HG02642 (cell line): ENCODE results near the gene HOXB4.
"Not testable (repeated sequence)": the region's sequence is repeated elsewhere in the genome, so short reads cannot be mapped to it uniquely, and the experiment has no call there.

Experiments
- ATAC-seq: cut with Tn5 transposase; IDR thresholded peaks from one replicate; pipeline ENCODE4 v1.9.1; 2021; ENCODE audit warnings: mild to moderate bottlenecking; ENCODE audit not compliant: unreplicated experiment, poor library complexity

The HOXB4 gene

DNA sequence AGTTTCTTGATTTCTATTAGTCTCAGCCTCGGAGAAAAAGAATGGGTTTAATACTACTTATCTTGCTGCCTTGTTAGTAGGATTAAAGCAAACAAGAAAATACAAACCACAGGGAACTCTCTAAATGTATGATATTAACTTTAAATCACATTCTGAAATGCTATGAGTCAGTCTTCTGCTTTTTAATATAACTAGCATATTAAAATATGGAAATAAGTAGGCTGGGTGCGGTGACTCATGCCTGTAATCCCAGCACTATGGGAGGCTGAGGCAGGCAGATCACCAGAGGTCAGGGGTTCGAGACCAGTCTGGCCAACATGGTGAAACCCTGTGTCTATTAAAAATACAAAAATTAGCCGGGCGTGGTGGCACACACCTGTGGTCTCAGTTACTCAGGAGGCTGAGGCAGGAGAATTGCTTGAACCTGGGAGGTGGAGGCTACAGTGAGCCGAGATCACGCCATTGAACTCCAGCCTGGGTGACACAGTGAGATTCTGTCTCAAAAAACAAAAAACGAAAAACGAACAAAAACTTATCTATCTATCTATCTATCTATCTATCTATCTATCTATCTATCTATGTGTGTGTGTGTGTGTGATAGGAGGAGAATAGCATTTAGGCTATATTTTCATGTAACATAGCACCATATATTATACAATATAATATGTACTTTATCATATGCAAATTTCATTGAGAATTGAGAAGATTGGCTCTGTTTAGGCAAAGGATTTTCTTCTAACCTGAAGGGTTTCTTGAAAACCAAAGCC is 42.2 kb downstream of the HOXB4 start:
- ATAC-seq = not testable (repeated sequence)

DNA sequence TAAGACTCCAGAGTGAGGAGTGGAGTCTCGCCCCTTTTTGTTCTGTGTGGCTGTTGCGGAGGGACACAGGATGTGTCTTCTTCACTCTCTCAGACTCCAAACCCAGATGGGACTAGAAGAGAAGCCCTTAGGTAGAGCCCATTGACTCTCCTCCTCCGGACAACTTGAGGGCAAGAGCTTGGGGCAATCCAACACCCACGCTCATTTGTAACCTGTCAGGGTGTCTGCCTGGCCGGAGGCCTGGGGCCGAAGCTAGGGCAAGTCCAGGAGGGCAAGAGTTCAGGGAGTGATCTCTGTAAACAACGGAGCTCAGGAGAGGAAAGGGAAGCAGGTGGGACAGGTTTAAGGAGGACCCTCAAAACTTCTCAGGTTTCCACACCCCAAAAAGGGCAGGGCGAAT is 45.9 kb downstream of the HOXB4 start:
- no peak for ATAC-seq

DNA sequence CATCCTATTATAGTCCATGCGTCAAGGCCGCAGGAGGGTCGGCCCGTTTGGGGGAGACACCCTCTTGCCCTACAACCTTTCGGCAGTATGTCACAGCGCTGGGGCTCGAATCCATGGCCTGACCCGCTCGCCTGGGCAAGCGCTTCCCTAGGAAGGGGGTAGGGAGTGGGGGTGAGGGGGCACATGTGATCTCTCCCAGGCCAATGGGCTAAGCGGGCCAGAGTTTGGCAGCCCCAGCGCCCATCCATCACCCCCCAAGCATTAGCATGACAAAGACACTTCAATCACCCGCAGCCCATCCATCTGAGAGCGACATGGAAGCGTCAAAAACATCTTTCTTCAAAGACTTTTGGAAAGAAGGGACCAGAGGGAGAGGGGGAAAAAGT is 47.3 kb downstream of the HOXB4 start, which contains the start of gene HOXB1:
TSS of gene HOXB1 (minus strand) at position 125 of the 386 bp plus-strand sequence. CDS start at position 18, 107 bp downstream.
- no peak for ATAC-seq

DNA sequence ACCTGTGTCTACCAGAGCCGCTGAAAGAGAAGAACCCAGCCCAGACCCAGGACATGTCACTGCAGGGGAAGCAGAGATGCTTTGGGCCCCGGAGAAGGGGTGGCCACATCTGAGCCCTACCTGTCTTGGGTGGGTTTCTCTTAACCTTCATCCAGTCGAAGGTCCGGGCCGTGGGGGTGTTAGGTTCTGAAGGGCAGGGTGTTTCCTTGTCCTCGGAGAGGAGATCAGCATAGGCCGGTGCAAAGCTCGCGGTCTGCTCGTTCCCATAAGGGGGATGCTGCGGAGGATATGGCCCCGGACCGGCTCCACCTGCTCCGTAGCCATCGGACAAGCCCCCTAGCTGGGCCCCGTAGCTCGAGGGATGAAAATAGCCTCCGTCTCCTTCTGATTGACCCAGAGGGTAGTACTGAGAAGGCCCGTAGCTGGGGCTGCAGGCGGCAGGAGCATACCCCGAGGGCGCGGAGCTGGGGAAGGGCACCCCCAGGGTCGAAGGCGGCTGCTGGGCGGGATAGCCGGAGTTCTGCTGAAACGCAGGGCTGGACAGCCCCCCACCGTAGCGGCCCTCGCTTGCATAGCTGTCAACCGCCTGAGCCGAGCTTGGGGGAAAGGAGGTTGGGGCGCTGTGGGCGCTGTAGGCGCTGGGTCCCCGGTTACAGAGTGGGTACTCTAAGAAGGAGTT is 47.8 kb downstream of the HOXB4 start:
- no peak for ATAC-seq

DNA sequence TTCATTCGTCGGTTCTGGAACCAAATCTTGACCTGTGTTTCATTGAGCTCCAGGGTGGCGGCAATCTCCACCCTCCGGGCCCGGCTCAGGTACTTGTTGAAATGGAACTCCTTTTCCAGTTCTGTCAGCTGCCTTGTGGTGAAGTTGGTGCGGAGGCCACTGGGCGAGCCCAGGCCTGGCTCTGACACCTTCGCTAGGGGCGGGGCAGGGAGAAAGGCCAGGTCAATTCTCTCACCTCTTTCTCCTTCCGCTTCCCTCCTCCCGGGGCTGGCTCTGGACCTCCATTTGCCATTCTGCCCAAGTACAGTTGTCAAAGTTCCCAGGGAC is 48.5 kb downstream of the HOXB4 start:
- ATAC-seq = no peak

DNA sequence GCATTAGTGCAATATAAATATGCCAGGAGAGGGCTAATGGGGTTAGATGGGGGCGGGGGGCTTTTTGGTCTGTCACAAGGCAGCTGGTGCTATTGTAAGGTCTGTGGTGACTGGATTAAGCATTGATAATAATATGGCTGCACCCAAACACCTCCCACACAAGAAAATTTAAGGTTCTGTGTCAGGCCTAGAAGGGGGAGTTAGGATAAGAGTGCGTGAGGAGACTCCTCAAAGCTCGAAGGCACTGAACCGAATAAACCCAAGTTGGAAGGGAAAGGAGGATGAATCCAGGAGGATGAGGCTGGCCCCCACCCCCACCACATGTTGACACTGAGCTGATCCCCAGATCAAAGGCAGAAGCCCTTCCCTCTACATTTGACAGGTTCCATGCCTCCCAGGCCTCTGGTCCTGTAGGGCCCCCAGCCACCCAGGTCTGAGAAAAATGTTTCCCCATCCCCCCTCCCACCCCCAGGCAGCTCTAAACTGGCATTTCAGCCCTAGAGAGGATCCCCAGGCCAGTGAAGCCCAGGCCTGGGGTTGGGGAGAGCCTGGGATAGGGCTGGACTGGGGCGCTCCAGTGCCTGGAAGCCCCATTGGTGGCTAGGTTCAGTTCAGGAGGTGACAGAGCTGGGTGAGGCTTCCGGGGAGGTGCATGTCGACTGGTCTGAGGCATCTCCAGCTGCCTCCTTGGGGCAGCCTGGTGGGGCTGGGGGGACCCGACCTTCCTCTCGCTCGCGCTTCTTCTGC is 49.0 kb downstream of the HOXB4 start:
- ATAC-seq = no peak

DNA sequence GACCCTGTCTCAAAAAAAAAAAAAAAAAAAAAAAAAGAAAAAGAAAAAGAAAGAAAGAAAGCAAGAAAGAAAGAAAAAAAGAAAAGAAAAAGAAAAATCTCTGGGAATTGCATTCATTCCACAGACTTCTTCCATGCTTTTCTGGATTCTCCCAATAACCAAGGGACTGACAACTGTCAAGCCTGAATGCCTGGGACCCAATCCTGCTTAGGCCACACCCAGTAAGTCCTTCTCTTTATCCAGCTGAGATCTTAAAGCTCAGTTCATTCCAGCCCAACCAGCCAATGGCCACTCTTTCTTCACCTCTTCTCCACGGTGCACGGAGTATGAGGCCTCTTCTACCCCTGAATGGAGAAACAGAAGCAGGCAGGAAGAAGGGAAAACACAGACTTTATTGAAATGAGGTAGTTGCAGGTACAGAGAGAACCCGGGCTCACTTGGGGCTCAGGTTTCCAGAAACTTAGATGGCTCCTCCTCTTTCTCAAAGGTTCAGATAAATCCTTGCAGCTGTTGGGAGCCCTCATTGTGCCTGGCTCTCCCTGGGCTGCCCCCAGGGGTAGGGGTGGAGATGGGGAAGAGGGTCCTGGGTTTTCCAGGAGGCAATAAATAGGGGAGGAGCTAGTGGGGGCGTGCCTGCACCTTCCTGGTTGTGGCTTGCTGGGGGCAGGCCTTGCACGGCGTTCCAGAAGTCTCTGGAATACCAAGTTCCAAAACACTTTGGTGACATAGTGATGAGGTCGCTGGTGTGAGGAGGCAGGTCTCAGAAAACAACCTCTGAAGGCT is 49.8 kb downstream of the HOXB4 start:
- ATAC-seq = no peak

DNA sequence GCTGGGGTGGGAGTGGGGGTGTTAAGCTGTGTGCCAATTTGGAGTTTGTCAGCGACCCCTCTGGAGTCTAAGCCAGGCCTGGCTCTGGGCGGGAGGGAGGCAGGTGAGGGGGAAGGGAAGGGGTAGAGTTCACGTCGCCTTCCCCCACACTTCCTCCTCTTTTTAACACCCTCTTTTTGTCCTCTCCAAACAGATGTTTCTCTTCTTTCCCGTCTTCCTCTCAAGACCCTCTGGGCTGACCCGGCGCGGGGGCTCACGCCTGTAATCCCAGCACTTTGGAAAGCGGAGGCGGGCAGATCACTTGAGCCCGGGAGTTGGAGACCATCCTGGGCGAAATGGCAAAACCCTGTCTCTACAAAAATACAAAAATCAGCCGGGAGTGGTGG is 50.6 kb downstream of the HOXB4 start:
- ATAC-seq = no peak

DNA sequence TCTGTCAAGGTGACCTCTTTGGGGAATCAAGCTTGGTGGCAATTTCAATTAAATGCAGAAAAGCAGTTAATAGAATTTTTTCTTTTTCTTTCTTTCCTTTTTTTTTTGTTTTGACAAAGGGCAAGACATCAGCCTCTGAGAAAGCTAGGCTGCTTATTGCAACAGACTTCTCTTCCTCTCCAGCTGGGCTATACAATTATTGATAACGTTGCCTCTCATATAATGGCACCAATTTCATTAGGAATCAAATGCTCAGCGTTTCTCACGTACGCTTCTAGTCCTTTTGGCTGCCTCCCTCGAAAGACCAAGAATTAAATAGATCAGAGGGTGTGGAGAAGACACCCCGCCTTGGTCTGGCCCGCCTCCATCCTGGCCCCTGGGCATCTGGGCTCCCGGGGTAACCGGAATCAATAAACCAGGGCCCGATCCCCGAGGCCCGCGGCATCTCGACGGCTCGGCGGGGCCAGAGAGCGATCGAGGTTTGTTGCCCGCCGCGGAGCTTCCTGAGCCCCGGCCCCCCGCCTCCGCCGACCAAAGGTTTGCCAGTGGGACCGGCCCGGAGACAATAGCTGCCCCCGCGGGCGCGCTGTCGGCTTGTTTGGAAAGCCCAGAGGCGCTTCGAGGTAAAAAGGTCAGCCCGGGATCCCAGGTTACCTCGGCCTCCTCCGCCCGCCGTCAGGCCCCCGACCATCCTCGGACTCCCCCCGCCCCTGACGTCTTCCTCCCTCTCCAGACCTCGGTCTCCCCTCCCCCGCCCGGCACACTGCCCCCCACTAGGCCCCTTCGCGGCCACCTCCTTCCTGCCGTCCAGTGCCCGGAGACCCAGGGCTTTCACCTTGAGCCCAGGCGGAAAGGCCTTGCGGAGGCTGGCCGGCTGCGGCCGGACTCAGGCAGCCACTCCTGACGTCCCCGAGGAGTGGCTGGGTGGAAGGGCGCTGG is 51.3 kb downstream of the HOXB4 start:
- no peak for ATAC-seq
